HepG2 (cell line): ENCODE measurements around the gene MAPK11. TPM values are rescaled to one million over a fixed set of nuclear protein-coding genes. Genes with fewer than 3 reads are reported as not detected.

Experiments
- ATF3 ChIP-seq: sonication (generic); formaldehyde crosslinking; IDR thresholded peaks from 2 replicates; pipeline ENCODE4 v1.4.0; 2020; ENCODE audit warnings: missing genetic modification reagents
- E2F2 ChIP-seq: sonication (generic); formaldehyde crosslinking; IDR thresholded peaks from 2 replicates; pipeline ENCODE4 v1.4.0; 2020; ENCODE audit warnings: missing genetic modification reagents, borderline replicate concordance
- HCFC1 ChIP-seq: fragments of 150-350 bp; IDR thresholded peaks from 2 replicates; pipeline ENCODE4 v1.6.1; 2014; ENCODE audit warnings: low read depth, low read length
- HIVEP1 ChIP-seq: sonication (generic); formaldehyde crosslinking; IDR thresholded peaks from 2 replicates; pipeline ENCODE4 v1.4.0; 2020; ENCODE audit warnings: mild to moderate bottlenecking, missing genetic modification reagents
- HNRNPH1 ChIP-seq: fragments of 200-400 bp; formaldehyde crosslinking; optimal IDR thresholded peaks from 2 replicates; pipeline ENCODE3; 2017; ENCODE audit warnings: mild to moderate bottlenecking, low read depth, low read length
- NFKBIZ ChIP-seq: IDR thresholded peaks from 2 replicates; pipeline ENCODE4 v1.6.1; 2018; ENCODE audit warnings: missing genetic modification reagents, missing compliant biosample characterization
- POLR2AphosphoS5 ChIP-seq: IDR thresholded peaks from 2 replicates; pipeline ENCODE4 v1.6.1; 2012; ENCODE audit warnings: low read depth, low read length
- SALL2 ChIP-seq: sonication (generic); formaldehyde crosslinking; IDR thresholded peaks from 2 replicates; pipeline ENCODE4 v1.8.1; 2023; ENCODE audit warnings: mild to moderate bottlenecking, missing genetic modification reagents, inconsistent platforms
- YEATS4 ChIP-seq: sonication (generic); formaldehyde crosslinking; IDR thresholded peaks from 2 replicates; pipeline ENCODE4 v1.4.0; 2020; ENCODE audit warnings: missing genetic modification reagents, borderline replicate concordance
- ZBTB44 ChIP-seq: sonication (generic); formaldehyde crosslinking; IDR thresholded peaks from 2 replicates; pipeline ENCODE4 v1.4.0; 2020; ENCODE audit warnings: missing genetic modification reagents
- ZNF598 ChIP-seq: sonication (generic); formaldehyde crosslinking; IDR thresholded peaks from 2 replicates; pipeline ENCODE4 v1.5.1; 2020; ENCODE audit warnings: mild to moderate bottlenecking, missing genetic modification reagents, borderline replicate concordance
- ZNF83 ChIP-seq: sonication (generic); formaldehyde crosslinking; IDR thresholded peaks from 2 replicates; pipeline ENCODE4 v1.4.0; 2020; ENCODE audit warnings: missing genetic modification reagents, mild to moderate bottlenecking, borderline replicate concordance
- polyA plus RNA-seq, 8 experiments: library from polyadenylated mRNA; depleted of rRNA in 3 of 8; stranded (reverse) in 7 of 8; unstranded in 1 of 8; fragments of >200 nt; fragmentation: Illumina TruSeq in 4 of 8; extraction: Trizol in 4 of 8; gene quantifications; 2 replicates each; pipeline versions ENCODE4 v1.2.1 to v1.2.3, GENCODE V29; 2011 to 2016; ENCODE audit warnings: low read depth in 4 of 8, missing spikeins in 1 of 8, mixed read lengths in 1 of 8; ENCODE audit not compliant: insufficient read depth in 1 of 8
- total RNA-seq, 5 experiments: library from RNA; depleted of rRNA; stranded (reverse); fragments of >200 nt; fragmentation: Illumina TruSeq; extraction: Trizol; gene quantifications; 2 replicates each; pipeline ENCODE4 v1.2.3, GENCODE V29; 2016; ENCODE audit warnings: low read depth in 1 of 5
- TF ChIP-seq, protein P1 (sequence below): sonication (generic); formaldehyde crosslinking; IDR thresholded peaks from 2 replicates; pipeline ENCODE4 v1.4.0; 2020; ENCODE audit warnings: missing genetic modification reagents
- TF ChIP-seq, protein P2 (sequence below): conservative IDR thresholded peaks from 2 replicates; pipeline ENCODE4 v1.6.1; 2018; ENCODE audit warnings: missing genetic modification reagents
- TF ChIP-seq, protein P3 (sequence below): sonication (generic); formaldehyde crosslinking; IDR thresholded peaks from 2 replicates; pipeline ENCODE4 v1.4.0; 2020; ENCODE audit warnings: missing genetic modification reagents

The MAPK11 gene
- total and polyA plus RNA-seq, 2 of the 13 experiments (the other 11 are each of a cell fraction or from before 2014, with no cell fraction given): 0.15 to 0.17 TPM

DNA sequence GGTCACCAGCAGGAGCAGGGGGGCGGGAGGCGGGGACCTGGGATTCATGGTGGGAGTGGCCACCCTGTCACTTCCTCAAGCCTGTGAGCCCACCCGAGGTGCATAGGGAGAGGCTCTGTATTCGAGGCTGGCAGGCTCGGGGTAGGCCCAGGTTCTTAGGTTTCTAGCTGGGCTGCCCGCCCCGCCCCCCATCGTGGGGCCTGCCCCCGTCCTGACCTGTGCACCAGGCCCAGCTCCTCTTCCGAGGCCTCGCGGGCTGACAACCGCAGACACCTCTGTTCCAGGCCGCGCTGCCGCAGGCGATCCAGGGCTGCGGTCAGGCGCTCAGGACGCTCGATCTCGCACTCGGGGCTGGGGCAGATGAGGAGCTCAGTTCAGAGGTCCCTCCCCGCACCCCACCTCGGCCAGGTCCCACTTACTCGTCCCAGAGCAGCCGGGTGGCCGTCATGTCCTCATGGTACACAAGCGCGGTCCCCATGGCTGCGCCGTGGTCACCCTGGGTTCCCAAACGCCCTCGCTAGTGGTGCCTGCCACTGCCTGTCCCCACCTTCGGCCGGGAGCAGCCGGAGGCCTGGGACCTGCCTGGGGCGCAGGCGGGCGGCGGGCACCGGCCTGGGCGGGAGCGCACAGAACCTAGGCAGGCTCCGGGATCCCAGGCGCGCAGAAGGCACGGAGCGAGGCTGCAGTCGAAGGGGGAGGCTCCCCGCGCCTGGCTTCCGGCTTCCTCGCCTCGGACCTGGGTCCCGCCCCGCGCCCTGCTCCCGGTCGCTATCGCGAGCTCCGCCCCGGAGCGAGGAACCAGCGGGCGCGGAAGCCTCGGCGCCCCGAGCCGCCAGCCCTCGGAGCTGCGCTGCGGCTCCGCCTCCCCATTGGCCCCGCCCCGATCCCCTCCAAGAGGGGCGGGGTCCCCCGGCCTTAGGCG is 19.4 kb downstream of the MAPK11 start, which contains the start of gene HDAC10 (continued):
- TF ChIP-seq, protein P1, sequence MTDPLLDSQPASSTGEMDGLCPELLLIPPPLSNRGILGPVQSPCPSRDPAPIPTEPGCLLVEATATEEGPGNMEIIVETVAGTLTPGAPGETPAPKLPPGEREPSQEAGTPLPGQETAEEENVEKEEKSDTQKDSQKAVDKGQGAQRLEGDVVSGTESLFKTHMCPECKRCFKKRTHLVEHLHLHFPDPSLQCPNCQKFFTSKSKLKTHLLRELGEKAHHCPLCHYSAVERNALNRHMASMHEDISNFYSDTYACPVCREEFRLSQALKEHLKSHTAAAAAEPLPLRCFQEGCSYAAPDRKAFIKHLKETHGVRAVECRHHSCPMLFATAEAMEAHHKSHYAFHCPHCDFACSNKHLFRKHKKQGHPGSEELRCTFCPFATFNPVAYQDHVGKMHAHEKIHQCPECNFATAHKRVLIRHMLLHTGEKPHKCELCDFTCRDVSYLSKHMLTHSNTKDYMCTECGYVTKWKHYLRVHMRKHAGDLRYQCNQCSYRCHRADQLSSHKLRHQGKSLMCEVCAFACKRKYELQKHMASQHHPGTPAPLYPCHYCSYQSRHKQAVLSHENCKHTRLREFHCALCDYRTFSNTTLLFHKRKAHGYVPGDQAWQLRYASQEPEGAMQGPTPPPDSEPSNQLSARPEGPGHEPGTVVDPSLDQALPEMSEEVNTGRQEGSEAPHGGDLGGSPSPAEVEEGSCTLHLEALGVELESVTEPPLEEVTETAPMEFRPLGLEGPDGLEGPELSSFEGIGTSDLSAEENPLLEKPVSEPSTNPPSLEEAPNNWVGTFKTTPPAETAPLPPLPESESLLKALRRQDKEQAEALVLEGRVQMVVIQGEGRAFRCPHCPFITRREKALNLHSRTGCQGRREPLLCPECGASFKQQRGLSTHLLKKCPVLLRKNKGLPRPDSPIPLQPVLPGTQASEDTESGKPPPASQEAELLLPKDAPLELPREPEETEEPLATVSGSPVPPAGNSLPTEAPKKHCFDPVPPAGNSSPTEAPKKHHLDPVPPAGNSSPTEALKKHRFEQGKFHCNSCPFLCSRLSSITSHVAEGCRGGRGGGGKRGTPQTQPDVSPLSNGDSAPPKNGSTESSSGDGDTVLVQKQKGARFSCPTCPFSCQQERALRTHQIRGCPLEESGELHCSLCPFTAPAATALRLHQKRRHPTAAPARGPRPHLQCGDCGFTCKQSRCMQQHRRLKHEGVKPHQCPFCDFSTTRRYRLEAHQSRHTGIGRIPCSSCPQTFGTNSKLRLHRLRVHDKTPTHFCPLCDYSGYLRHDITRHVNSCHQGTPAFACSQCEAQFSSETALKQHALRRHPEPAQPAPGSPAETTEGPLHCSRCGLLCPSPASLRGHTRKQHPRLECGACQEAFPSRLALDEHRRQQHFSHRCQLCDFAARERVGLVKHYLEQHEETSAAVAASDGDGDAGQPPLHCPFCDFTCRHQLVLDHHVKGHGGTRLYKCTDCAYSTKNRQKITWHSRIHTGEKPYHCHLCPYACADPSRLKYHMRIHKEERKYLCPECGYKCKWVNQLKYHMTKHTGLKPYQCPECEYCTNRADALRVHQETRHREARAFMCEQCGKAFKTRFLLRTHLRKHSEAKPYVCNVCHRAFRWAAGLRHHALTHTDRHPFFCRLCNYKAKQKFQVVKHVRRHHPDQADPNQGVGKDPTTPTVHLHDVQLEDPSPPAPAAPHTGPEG (CRISPR knock-in tag): no peak
- TF ChIP-seq HNRNPH1 (no peak), E2F2 (CRISPR knock-in tag) (no peak), ZBTB44 (CRISPR knock-in tag) (no peak), SALL2 (no peak; the same call in 1 of the 2 replicates), ZNF83 (CRISPR knock-in tag) (no peak), ZNF598 (0 out of 2 replicates have a peak, but pooled peaks have one; percentile 16), HCFC1 (no peak), ATF3 (CRISPR knock-in tag) (no peak), YEATS4 (CRISPR knock-in tag) (peak; percentile 69; the same call in 1 of the 2 replicates), HIVEP1 (CRISPR knock-in tag) (no peak), NFKBIZ (CRISPR knock-in tag) (no peak), POLR2AphosphoS5 (peak; percentile 52; the same call in 1 of the 2 replicates)
- TF ChIP-seq, protein P2, sequence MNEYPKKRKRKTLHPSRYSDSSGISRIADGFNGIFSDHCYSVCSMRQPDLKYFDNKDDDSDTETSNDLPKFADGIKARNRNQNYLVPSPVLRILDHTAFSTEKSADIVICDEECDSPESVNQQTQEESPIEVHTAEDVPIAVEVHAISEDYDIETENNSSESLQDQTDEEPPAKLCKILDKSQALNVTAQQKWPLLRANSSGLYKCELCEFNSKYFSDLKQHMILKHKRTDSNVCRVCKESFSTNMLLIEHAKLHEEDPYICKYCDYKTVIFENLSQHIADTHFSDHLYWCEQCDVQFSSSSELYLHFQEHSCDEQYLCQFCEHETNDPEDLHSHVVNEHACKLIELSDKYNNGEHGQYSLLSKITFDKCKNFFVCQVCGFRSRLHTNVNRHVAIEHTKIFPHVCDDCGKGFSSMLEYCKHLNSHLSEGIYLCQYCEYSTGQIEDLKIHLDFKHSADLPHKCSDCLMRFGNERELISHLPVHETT (CRISPR knock-in tag): no peak
- TF ChIP-seq, protein P3, sequence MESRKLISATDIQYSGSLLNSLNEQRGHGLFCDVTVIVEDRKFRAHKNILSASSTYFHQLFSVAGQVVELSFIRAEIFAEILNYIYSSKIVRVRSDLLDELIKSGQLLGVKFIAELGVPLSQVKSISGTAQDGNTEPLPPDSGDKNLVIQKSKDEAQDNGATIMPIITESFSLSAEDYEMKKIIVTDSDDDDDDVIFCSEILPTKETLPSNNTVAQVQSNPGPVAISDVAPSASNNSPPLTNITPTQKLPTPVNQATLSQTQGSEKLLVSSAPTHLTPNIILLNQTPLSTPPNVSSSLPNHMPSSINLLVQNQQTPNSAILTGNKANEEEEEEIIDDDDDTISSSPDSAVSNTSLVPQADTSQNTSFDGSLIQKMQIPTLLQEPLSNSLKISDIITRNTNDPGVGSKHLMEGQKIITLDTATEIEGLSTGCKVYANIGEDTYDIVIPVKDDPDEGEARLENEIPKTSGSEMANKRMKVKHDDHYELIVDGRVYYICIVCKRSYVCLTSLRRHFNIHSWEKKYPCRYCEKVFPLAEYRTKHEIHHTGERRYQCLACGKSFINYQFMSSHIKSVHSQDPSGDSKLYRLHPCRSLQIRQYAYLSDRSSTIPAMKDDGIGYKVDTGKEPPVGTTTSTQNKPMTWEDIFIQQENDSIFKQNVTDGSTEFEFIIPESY (CRISPR knock-in tag): no peak
